Hematopoietic multipotent progenitor cell treated with erythropoietin and hydrocortisone succinate and interleukin-3 and kit ligand, for 8 days (in vitro differentiated cells): Measurements from ENCODE around the gene CA5A.
"Not testable (repeated sequence)": the region's sequence is repeated elsewhere in the genome, so short reads cannot be mapped to it uniquely, and the experiment has no call there.

Source experiments
- DNase-seq: peaks from one replicate; pipeline ENCODE4 v3.0.0-alpha.2; 2015

CA5A gene

GRCh38 chr16:87947356-87948118, 11.2 kb upstream of the CA5A start:
- DNase-seq = no peak

GRCh38 chr16:87946596-87947347, 10.4 kb upstream of the CA5A start:
- DNase-seq = no peak

- peak; percentile 45 for DNase-seq
These were observed 9.2 kb upstream of the CA5A start for GRCh38 chr16:87945351-87946042.

DNA sequence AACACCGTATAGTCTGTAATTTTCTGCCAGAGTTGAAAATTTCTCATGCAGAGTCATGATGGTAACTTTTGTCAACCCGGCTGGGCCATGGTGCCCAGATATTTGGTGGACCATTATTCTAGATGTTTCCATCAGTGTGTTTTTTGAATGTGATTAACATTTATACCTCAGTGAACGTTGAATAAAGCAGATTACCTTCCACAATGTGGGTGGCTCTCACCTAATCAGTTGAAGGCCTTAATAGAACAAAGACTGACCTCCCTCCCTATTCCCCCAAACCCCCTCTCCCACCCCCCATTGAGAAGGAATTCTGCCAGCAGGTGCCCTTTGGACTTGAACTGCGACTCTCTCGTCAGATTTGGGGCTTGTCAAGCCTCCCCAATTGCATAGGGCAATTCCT, 6.4 kb upstream of the CA5A start:
- DNase-seq = no peak

- DNase-seq = peak; percentile 38
These were observed 3.5 kb upstream of the CA5A start for GRCh38 chr16:87939562-87940423.

DNA sequence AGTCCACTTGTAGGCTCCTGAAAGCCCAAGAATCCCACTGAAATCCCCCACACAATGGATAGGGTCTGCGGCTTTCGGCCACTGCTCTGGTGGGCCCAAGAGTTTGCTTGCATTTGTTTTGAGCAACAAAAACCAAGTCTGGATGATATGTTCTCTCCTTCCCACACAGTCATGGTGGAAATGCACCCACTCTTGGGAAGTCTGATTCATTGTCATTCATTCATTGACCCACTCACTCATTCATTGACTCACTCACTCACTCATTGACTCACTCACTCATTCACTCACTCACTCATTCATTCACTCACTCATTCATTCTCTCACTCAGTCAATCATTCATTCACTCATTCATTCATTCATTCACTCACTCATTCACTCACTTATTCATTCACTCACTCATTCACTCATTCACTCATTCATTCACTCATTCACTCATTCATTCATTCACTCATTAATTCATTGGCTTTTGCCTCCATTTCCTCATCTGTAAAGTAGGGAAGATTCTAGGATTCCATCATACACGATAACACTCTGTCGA, 2.2 kb upstream of the CA5A start:
- no peak for DNase-seq

DNA sequence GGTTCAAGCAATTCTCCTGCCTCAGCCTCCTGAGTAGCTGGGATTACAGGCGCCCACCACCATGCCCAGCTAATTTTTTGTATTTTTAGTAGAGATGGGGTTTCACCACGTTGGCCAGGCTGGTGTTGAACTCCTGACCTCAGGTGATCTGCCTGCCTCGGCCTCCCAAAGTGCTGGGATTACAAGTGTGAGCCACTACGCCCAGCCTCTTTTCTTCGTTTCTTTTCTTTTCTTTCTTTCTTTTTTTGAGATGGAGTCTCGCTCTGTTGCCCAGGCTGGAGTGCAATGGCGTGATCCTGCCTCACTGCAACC, 858 bp upstream of the CA5A start:
- not testable (repeated sequence) for DNase-seq

- DNase-seq = not testable (repeated sequence)
These were observed 334 bp downstream of the CA5A start for GRCh38 chr16:87936016-87936374.

DNA sequence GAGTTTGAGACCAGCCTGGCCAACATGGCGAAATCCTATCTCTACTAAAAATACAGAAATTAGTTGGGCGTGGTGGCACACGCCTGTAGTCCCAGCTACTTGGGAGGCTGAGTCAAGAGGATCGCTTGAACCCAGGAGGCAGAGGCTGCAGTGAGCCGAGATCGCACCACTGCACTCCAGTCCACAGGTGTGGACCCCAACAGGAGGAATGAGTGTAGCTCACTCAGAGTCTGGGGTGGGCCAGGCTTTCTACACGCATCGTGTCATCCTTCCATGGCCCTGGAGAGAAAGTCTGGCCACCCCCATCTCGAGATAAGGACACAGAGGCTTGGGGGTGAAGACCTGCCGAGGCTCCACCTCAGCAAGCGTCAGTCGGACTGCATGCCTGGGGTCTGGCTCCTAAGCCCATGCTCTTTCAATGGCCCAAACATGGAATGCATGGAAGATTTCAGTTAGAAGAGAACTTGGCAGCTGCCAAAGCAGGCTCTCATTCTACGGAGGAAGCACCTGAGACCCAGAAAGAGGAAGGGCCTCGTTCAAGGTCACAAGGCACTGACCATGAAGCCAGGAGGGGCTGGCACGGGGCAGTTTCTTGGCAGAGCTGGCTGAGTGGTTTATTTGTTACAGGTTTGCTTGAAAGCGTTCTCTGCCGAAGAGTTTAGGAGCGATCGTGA, 1.4 kb downstream of the CA5A start:
- DNase-seq = not testable (repeated sequence)

DNA sequence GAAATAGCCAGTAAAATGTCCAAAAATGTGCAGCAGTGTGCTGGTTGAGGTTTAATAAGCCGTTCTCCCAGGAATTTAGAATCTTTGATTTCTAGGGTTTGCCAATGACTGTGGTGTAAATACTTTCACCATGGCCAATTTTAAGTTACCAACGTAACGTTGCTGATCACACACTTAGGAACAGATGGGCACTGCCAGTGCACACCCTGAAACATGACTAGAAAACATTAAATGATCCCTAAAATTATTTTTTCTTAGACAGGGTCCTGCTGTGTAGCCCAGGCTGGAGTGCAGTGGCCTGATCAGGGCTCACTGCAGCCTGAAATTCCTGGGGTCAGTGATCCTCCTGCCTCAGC, 3.2 kb downstream of the CA5A start:
- DNase-seq = no peak

GRCh38 chr16:87932475-87933139, 3.7 kb downstream of the CA5A start:
- DNase-seq = not testable (repeated sequence)

- no peak for DNase-seq
These were observed 4.8 kb downstream of the CA5A start for GRCh38 chr16:87931504-87931903.

GRCh38 chr16:87930456-87930855, 5.9 kb downstream of the CA5A start:
- no peak for DNase-seq

GRCh38 chr16:87929986-87930385, 6.3 kb downstream of the CA5A start:
- no peak for DNase-seq

DNA sequence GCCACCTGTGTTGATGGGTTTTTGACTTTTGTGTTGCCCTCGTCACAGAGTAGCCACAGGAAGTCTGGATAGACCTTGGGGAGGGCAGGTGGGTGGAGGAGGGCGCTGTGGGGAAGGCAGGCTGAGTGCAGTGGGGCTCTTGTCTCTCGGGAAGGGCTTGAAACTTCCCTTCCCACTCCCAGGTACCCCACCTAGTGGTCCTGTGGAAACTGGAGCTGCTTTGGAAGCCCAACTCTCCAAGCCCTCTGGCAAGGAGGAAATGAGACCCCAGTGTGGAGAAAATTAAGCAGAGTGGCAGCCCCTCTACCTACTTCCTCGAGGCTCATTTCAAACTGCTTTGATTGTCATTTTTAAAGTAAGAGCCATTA, 9.2 kb downstream of the CA5A start:
- no peak for DNase-seq

- DNase-seq = no peak
These were observed 9.8 kb downstream of the CA5A start for GRCh38 chr16:87926246-87927194.

GRCh38 chr16:87924811-87925670, 11.3 kb downstream of the CA5A start:
- DNase-seq = no peak

DNA sequence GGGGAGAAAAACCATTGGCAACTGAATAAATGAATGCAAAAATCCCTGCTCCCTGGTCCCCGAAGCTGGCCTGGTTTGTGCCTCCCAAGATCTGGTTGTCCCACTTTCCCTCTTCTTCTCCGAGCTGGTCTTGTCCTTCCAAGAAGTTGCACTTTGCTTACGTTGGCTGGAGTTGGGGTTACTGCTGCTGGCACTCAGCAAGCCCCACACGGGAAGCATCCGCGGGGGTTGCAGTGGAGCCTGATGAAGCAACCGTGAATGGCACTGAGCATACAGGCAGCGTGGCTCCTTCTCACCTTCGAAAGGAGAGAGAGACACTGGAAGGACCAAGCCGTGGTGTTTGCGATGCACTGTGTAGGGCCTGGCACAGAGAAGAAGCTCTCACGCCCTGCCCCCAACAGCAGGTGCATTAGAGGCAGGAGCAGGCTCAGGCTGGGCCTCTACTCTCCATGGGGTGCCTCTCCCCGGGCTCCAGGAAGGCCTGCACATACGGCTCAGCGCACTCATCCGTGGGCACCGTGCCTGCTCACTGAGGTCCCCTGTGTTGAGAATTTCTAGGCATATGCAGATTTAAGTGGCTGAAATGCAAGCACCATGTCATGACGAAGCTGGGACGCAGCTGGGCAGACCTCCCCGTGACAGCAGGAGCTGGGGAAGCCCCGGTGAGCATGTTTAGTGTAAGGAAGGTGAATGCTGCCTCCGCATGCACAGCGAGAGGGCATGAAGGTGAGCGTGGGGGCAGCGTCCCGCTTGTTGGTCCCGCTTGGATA, 12.1 kb downstream of the CA5A start:
- DNase-seq = no peak
